Measurements from ENCODE around the gene ASGR1. TPM values are rescaled to one million over a fixed set of nuclear protein-coding genes. Genes with fewer than 3 reads are reported as not detected.
"Not testable (repeated sequence)": the region's sequence is repeated elsewhere in the genome, so short reads cannot be mapped to it uniquely, and the experiment has no call there.

Gene ASGR1
- total and polyA plus RNA-seq, 2 of the 4 experiments (the other 2 are of a cell fraction): 1.3 to 3.8 TPM

DNA sequence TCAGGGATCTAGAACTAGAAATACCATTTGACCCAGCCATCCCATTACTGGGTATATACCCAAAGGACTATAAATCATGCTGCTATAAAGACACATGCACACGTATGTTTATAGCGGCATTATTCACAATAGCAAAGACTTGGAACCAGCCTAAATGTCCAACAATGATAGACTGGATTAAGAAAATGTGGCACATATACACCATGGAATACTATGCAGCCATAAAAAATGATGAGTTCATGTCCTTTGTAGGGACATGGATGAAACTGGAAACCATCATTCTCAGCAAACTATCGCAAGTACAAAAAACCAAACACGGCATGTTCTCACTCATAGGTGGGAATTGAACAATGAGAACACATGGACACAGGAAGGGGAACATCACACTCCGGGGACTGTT, 51.7 kb downstream of the ASGR1 start:
- H3K56ac ChIP-seq (ENCODE audit: extremely low read depth, insufficient read depth, low read length); H3K4me3 ChIP-seq (ENCODE audit: insufficient read depth, low read depth, low read length); H2BK5ac ChIP-seq (ENCODE audit: low read depth, low read length, poor library complexity, severe bottlenecking); DNase-seq; H2BK20ac ChIP-seq (ENCODE audit: low read depth, low read length); H3K9ac ChIP-seq (ENCODE audit: low read depth, low read length); H2AFZ ChIP-seq (replicated peaks; ENCODE audit: low read length, poor library complexity); H2BK15ac ChIP-seq (ENCODE audit: low read depth, low read length); H3K18ac ChIP-seq (ENCODE audit: low read depth, low read length); H3K9me3 ChIP-seq (ENCODE audit: control insufficient read depth, insufficient read depth, low read length); H3K27ac ChIP-seq (ENCODE audit: insufficient read depth, low read length); ATAC-seq (ENCODE audit: low read depth); BruUV-seq (replicated peaks); CTCF ChIA-PET; H3K9me1 ChIP-seq (ENCODE audit: insufficient read depth, low read length); H3K36me3 ChIP-seq (ENCODE audit: control insufficient read depth, insufficient read depth, low read length); H4K8ac ChIP-seq (ENCODE audit: low read depth in 2 of 2, low read length in 2 of 2); H3K4ac ChIP-seq (ENCODE audit: low read depth, low read length); H3K14ac ChIP-seq (replicated peaks; ENCODE audit: low read depth, low read length); H2BK120ac ChIP-seq (ENCODE audit: low read depth, low read length); H3K4me1 ChIP-seq (ENCODE audit: control insufficient read depth, insufficient read depth, low read length); dilution Hi-C loops (cut with HindIII; ENCODE audit: low sequenced_read_pairs, unreplicated experiment); H3K4me2 ChIP-seq (ENCODE audit: low read depth, low read length); H3K23ac ChIP-seq (ENCODE audit: low read depth, low read length); H4K91ac ChIP-seq (ENCODE audit: insufficient read depth, low read depth, low read length); POLR2A ChIA-PET (ENCODE audit: unreplicated experiment); H4K5ac ChIP-seq (ENCODE audit: low read depth, low read length); intact Hi-C loops (cut with micrococcal nuclease); H3K79me1 ChIP-seq (ENCODE audit: low read depth in 1 of 2, low read length in 2 of 2); H4K20me1 ChIP-seq (ENCODE audit: insufficient read depth, low read length); H2AK5ac ChIP-seq (ENCODE audit: low read depth, low read length); H2AK9ac ChIP-seq (replicated peaks; ENCODE audit: low read depth, low read length, poor library complexity): not testable (repeated sequence)
- in situ Hi-C loops (cut with MboI; ENCODE audit: low sequenced_read_pairs): loop anchor here (25.0 kb wide), 1 partner anchor 215 kb away; no protein-coding TSS in a partner anchor
- no CpG with 5 or more reads among the region's 5 CpGs for WGBS, 2 experiments (ENCODE audit: extremely low coverage in 2 of 2, insufficient read length in 1 of 2)
- H3K27me3 ChIP-seq (ENCODE audit: control insufficient read depth, insufficient read depth, low read length): peaks cover 41% of the 10 kb centered on the region

DNA sequence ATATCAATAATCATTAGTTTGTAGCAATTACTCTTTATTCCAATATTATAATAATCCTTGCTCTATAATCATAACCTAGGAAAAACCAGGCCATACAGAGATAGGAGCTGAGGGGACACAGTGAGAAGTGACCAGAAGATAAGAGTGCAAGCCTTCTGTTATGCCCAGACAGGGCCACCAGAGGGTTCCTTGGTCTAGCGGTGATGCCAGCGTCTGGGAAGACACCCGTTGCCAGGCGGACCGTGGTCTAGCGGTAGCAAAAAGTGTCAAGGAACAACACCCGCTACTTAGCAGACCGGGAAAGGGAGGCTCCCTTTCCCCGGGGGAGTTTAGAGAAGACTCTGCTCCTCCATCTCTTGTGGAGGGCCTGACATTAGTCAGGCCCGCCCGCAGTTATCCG, 52.8 kb downstream of the ASGR1 start:
- in situ Hi-C loops (cut with MboI; ENCODE audit: low sequenced_read_pairs): loop anchor here (25.0 kb wide), 1 partner anchor 214 kb away; no protein-coding TSS in a partner anchor
- H3K18ac ChIP-seq (ENCODE audit: low read depth, low read length); H2AK9ac ChIP-seq (replicated peaks; ENCODE audit: low read depth, low read length, poor library complexity); H3K9ac ChIP-seq (ENCODE audit: low read depth, low read length); POLR2A ChIA-PET (ENCODE audit: unreplicated experiment); H4K91ac ChIP-seq (ENCODE audit: insufficient read depth, low read depth, low read length); H3K4me3 ChIP-seq (ENCODE audit: insufficient read depth, low read depth, low read length); H3K36me3 ChIP-seq (ENCODE audit: control insufficient read depth, insufficient read depth, low read length); H3K14ac ChIP-seq (replicated peaks; ENCODE audit: low read depth, low read length); intact Hi-C loops (cut with micrococcal nuclease); H3K23ac ChIP-seq (ENCODE audit: low read depth, low read length); H2BK120ac ChIP-seq (ENCODE audit: low read depth, low read length); H3K4me2 ChIP-seq (ENCODE audit: low read depth, low read length); H4K20me1 ChIP-seq (ENCODE audit: insufficient read depth, low read length); H4K5ac ChIP-seq (ENCODE audit: low read depth, low read length); dilution Hi-C loops (cut with HindIII; ENCODE audit: low sequenced_read_pairs, unreplicated experiment); H3K4me1 ChIP-seq (ENCODE audit: control insufficient read depth, insufficient read depth, low read length); BruUV-seq (replicated peaks); H3K4ac ChIP-seq (ENCODE audit: low read depth, low read length); H3K9me1 ChIP-seq (ENCODE audit: insufficient read depth, low read length); H3K9me3 ChIP-seq (ENCODE audit: control insufficient read depth, insufficient read depth, low read length); H2BK15ac ChIP-seq (ENCODE audit: low read depth, low read length); H4K8ac ChIP-seq (ENCODE audit: low read depth in 2 of 2, low read length in 2 of 2); DNase-seq; ATAC-seq (ENCODE audit: low read depth); H3K56ac ChIP-seq (ENCODE audit: extremely low read depth, insufficient read depth, low read length); H2AFZ ChIP-seq (replicated peaks; ENCODE audit: low read length, poor library complexity); H2BK20ac ChIP-seq (ENCODE audit: low read depth, low read length); H3K79me1 ChIP-seq (ENCODE audit: low read depth in 1 of 2, low read length in 2 of 2); H3K27ac ChIP-seq (ENCODE audit: insufficient read depth, low read length); H2BK5ac ChIP-seq (ENCODE audit: low read depth, low read length, poor library complexity, severe bottlenecking); H2AK5ac ChIP-seq (ENCODE audit: low read depth, low read length): not testable (repeated sequence)
- peaks cover 39% of the 10 kb centered on the region for H3K27me3 ChIP-seq (ENCODE audit: control insufficient read depth, insufficient read depth, low read length)
- CTCF ChIA-PET: interaction anchor here (2.1 kb wide), 1 partner anchor 11 kb away, joined by 9 read pairs; no protein-coding TSS in a partner anchor
- WGBS, 2 experiments (ENCODE audit: extremely low coverage in 2 of 2, insufficient read length in 1 of 2): no CpG with 5 or more reads among the region's 12 CpGs
